Stimulated activated CD4-positive, alpha-beta T cell treated with anti-CD3 and anti-CD28 coated beads, Interleukin-15, amount 100 ng/mL, for 24 hours (primary cell): Measurements from ENCODE around the gene ADGRF3.
"Not testable (repeated sequence)": the region's sequence is repeated elsewhere in the genome, so short reads cannot be mapped to it uniquely, and the experiment has no call there.

Experiments used
- DNase-seq: peaks from one replicate; pipeline ENCODE4 v3.0.0-alpha.2; 2020

Gene ADGRF3

DNA sequence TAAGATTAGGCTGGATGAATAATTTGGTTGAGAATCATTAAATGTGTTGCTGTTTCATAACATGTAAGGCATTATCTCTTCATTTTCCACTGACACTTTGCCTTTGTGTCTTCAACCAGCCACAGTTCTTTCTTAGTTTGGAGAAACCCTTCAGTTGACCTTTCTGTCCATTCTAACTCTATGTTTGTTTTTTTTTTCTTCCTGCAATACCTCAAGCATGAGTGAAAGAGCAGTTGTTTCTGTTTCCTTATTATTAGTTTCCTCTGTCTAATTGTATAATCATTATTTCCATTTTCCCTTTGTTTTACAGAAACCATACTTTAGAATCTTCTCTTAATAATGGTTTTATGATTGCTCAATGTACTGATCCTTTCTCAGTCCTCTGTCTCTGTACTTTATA, 76.2 kb downstream of the ADGRF3 start:
- DNase-seq: no peak

DNA sequence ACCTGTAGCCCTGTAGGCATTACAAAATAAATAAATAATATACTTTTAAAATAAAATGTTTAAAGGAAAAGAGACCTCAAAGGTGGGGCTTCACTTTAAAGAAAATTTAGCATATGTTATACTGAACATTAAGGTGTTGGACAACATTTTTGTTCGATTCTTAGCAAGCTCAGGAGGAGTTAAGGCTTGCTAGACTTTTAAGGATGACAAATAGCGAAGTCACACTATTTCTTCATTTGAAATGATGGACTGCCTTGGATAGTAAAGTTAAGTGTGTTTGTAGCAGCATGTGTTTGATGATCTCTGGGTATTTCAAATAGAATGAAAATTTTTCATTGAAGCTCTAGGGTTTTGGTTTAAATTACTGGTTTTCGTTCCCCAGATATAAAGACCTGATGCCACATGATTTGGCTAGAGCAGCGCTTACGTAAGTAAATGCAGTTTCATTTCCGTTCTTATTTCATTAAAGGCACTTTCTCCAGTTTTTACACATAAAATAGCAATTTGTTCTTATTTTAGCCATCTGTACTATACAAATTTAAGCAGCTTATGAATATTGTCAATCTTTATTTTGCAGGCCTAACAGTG, 76.9 kb downstream of the ADGRF3 start:
- no peak for DNase-seq

DNA sequence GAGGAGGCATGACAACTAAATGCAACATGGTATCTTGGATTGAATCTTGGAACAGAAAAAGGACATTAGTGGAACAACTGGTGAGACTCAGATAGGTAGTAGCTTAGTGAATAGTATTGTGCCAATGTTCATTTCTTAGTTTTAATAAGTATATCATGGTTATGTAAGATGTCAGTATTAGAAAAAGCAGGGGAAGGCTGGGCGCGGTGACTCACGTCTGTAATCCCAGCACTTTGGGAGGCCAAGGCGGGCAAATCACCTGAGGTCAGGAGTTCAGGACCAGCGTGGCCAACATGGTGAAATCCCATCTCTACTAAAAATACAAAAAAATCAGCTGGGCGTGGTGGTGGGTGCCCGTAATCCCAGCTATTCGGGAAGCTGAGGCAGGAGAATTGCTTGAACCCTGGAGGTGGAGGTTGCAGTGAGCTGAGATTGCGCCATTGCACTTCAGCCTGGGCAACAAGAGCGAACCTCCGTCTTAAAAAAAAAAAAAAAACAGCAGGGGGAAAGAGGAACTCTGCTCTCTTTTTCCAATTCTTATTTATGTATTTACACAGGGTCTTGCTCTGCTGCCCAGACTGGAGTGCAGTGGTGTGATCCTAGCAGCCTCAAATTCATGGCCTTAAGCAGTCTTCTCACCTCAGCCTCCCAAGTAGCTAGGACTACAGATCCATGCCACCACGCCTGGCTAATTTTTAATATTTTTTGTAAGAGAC, 77.8 kb downstream of the ADGRF3 start:
- DNase-seq: not testable (repeated sequence)

DNA sequence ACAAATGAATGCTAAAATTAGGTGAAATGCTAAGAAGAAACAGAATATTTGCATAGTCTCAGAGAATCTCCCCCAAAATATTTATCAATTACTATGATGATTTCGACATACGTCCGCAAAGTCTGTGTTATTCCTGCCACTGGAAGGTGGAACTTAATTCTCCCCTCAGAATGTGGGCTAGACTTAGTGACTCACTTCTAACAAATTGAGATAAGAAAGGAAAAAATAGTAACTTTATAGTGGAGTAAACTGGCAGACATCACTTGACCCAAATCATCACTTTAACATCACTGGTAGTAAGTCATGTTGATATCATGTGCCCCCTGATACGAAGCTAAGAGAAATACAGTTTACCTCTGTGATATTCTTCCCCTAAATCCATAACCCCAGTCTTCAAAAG, 78.4 kb downstream of the ADGRF3 start:
- DNase-seq: no peak

DNA sequence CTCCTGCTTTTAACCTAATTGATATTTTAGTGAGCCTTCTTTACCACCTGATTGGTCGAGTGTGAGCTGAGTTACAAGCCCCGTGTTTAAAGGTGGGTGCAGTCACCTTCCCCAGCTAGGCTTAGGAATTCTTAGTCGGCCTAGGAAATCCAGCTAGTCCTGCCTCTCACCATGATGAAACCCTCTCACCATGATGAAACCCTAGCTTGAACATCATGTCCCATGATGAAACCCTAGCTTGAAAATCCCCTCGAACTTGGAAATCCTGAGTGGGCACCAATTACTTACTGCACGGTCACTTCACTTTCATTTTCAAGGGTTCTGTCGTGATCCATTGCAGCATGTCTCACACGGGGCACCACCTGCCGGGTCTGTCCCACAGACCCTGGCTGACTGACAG, 87.8 kb downstream of the ADGRF3 start:
- not testable (repeated sequence) for DNase-seq
